Spleen (tissue), 11 donors: Measurements from ENCODE around the gene ATG9A. TPM values are rescaled to one million over a fixed set of nuclear protein-coding genes. Genes with fewer than 3 reads are reported as not detected.

Source experiments
- DNase-seq: peaks from one replicate; pipeline ENCODE4 v3.0.0-alpha.2; 2020
- H3K27ac ChIP-seq, 8 donors: fragments of 200-600 bp; sonication (generic) in 7 of 8; 1 replicate in 4 of 8; 2 replicates in 4 of 8; pipeline versions ENCODE4 v1.5.0 to v1.8.0; 2016 to 2021; ENCODE audit warnings: inconsistent platforms in 4 of 8, mild to moderate bottlenecking in 4 of 8, moderate library complexity in 1 of 8
- H3K27me3 ChIP-seq, 7 donors: fragments of 200-600 bp; sonication (generic) in 6 of 7; replicated peaks in 1 of 7; 1 replicate in 4 of 7; 2 replicates in 3 of 7; pipeline versions ENCODE4 v1.5.0 to v1.8.0; 2016 to 2021; ENCODE audit warnings: inconsistent platforms in 3 of 7, mild to moderate bottlenecking in 1 of 7
- H3K36me3 ChIP-seq, 6 donors: fragments of 200-600 bp; sonication (generic) in 5 of 6; 1 replicate in 4 of 6; 2 replicates in 2 of 6; pipeline versions ENCODE4 v1.5.0 to v1.8.0; 2016 to 2021; ENCODE audit warnings: inconsistent platforms in 2 of 6
- H3K4me1 ChIP-seq, 6 donors: fragments of 200-600 bp; sonication (generic) in 5 of 6; 1 replicate in 3 of 6; 2 replicates in 3 of 6; pipeline versions ENCODE4 v1.5.0 to v1.8.0; 2016 to 2021; ENCODE audit warnings: inconsistent platforms in 3 of 6
- H3K4me3 ChIP-seq, 8 donors: fragments of 200-600 bp; sonication (generic) in 7 of 8; 1 replicate in 4 of 8; 2 replicates in 4 of 8; pipeline versions ENCODE4 v1.5.0 to v1.8.0; 2016 to 2021; ENCODE audit warnings: inconsistent platforms in 4 of 8, mild to moderate bottlenecking in 4 of 8, moderate library complexity in 2 of 8
- H3K9me3 ChIP-seq, 8 donors: fragments of 200-600 bp; sonication (generic) in 7 of 8; 1 replicate in 4 of 8; 2 replicates in 4 of 8; pipeline versions ENCODE4 v1.5.0 to v1.8.0; 2016 to 2021; ENCODE audit warnings: inconsistent platforms in 4 of 8
- POLR2A ChIP-seq, 3 donors: fragments of 450-650 bp; IDR thresholded peaks; one replicate each; pipeline ENCODE4 v1.5.1; 2017; ENCODE audit warnings: antibody characterized with exemption in 3 of 3, mild to moderate bottlenecking in 1 of 3
- POLR2AphosphoS5 ChIP-seq, 3 donors: sonication (generic); formaldehyde crosslinking; IDR thresholded peaks; one replicate each; pipeline ENCODE4 v1.5.1; 2017; ENCODE audit warnings: antibody characterized with exemption in 3 of 3
- WGBS, 5 donors: extraction: QIAGEN DNeasy Blood & Tissue Kit in 3 of 5; methylation state at CpG; one replicate each; pipeline versions ENCODE4 v1.1.5 to v1.1.7; 2013 to 2018; 5-methylcytosine and 5-hydroxymethylcytosine counted together
- intact Hi-C: fragments of 100-400 bp; cut with DNase I; formaldehyde crosslinking; loops from one replicate; pipeline ENCODE4 v1.15.0; 2023; ENCODE audit warnings: low total_unique reads
- polyA plus RNA-seq, 3 donors: library from polyadenylated mRNA; stranded (reverse); fragments of 200-250 nt; gene quantifications; one replicate each; pipeline ENCODE4 v1.2.1, GENCODE V29; 2013
- total RNA-seq, 7 donors: library from RNA; depleted of rRNA in 3 of 7; stranded (reverse); fragments of >200 nt in 3 of 7; fragmentation: NEBNext Ultra II Directional in 4 of 7; extraction: Animal tissue kit (Norgen Biotek cat#: 25700) in 4 of 7; gene quantifications; one replicate each; pipeline versions ENCODE4 v1.1.0 to v1.2.1, GENCODE V29; 2016 to 2021
- TF ChIP-seq, protein P1 (sequence below), 11 experiments: fragments of 200-600 bp in 7 of 11; fragments of 450-650 bp in 4 of 11; sonication (generic) in 4 of 11; IDR thresholded peaks in 8 of 11; conservative IDR thresholded peaks in 3 of 11; 1 replicate in 7 of 11; 2 replicates in 4 of 11; pipeline versions ENCODE4 v1.4.0 to v1.8.0; 2016 to 2021; ENCODE audit warnings: antibody characterized with exemption in 11 of 11, inconsistent platforms in 4 of 11, mild to moderate bottlenecking in 1 of 11
- donor health status: healthy with polysubstance abuse.
- donor health status: DM: no; HTN: no; CAD: no; lungs with moderate emphysema.
- donor health status: DM: no; HTN: no; CAD: no.
- donor health status: Bipolar disorder and iron deficiency.
- donor health status: healthy.
- donor health status: DM: no; HTN: no; CAD: no.
- donor health status: DM: yes; HTN: yes; CAD: no.

ATG9A gene
- total and polyA plus RNA-seq, 10 donors, result 9.4 to 68.2 (median 44.8) TPM

DNA sequence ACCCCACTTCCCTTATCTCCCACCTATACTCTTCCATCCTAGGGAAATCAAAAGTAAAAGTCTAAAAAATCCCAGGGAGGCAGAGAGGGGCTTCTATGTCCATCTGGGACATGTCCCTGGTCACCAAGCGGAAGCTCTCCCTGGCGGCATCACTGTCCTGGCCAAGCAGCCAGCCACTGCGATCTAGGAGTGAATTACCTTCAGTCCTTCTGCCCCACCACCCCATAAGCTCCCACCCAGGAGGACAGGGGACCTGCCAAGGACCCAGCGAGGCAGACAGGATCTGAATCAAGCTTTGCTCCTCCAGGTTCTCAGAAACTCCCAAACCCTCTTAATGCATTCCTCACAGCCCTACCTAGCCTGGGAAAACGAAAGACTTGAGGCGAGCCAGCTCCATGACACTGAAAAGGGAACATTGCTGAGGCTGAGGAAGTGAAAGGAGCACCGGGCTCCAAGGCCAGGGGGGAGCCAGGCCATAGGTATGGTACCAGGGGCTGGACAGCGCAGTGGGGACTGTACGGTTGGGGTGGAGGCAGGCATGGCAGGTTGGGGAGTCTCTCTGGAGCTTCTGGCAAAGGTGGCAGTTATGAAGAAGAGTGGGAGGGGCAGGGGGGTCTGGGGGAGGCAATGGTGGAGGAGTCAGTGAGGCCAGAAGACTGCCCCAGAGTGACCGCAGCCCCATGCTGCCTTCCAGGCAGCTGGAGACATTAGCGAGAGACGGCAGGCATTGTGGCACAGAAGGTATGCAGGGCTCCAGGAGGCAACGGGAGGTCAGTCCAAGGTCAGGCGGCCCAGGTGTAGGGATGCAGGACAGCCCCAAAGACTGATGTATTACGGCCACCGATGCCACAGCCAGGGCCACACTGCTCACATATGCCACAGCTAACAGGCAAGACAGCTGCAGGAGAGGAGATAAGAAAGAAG is 56.9 kb downstream of the ATG9A start:
- H3K36me3 ChIP-seq, result peaks cover 0 to 50% (median 35%) of the 10 kb centered on the region in 6 donors
- no peaks in the 10 kb centered on the region for H3K27me3 ChIP-seq
- 84 to 93% (median 87%) methylated on average over 15 to 16 of the region's 16 CpGs for WGBS, 5 donors
- peak overlapping the region in 3 of 8 donors; percentile 58 to 74 (median 70) for H3K27ac ChIP-seq
- no peaks in the 10 kb centered on the region for H3K9me3 ChIP-seq
- H3K4me1 ChIP-seq, result peaks cover 19 to 77% (median 34%) of the 10 kb centered on the region in 6 donors
- no peak for DNase-seq
- H3K4me3 ChIP-seq, result no peak overlapping the region
- intact Hi-C loops, result loop anchor here (5.0 kb wide), 1 partner anchor 35 kb away; the partner anchor contains the start of gene ZFAND2B
- TF ChIP-seq POLR2AphosphoS5 (IDR thresholded peaks at IDR 0.05) (peak in 1 of 3 donors; percentile 20), POLR2A (IDR thresholded peaks at IDR 0.05) (no peak)
- TF ChIP-seq, protein P1, sequence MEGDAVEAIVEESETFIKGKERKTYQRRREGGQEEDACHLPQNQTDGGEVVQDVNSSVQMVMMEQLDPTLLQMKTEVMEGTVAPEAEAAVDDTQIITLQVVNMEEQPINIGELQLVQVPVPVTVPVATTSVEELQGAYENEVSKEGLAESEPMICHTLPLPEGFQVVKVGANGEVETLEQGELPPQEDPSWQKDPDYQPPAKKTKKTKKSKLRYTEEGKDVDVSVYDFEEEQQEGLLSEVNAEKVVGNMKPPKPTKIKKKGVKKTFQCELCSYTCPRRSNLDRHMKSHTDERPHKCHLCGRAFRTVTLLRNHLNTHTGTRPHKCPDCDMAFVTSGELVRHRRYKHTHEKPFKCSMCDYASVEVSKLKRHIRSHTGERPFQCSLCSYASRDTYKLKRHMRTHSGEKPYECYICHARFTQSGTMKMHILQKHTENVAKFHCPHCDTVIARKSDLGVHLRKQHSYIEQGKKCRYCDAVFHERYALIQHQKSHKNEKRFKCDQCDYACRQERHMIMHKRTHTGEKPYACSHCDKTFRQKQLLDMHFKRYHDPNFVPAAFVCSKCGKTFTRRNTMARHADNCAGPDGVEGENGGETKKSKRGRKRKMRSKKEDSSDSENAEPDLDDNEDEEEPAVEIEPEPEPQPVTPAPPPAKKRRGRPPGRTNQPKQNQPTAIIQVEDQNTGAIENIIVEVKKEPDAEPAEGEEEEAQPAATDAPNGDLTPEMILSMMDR (IDR thresholded peaks at IDR 0.05 in 8 of 11, conservative IDR thresholded peaks at IDR 0.05 in 3 of 11), result no peak

DNA sequence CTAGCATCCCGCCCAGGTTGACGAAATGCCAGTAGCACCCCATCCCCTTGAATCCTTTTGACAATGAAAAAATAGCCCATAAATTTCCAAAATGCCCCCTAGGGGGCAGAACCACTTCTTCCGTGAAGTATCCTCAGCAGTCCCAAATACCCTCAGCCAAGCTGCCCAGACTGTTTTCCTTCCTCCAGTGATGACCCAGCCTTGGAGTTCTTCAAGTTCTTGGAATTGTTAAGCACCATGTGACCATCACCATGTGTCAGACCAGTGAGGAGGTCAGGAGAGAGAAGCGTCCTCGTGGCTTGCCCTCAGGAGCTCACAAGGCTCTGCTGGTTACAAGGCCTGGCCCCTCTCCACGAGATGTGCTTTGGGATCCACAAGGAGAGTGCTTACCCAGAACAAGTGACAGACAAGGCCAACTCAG is 58.2 kb downstream of the ATG9A start:
- DNase-seq, result no peak
- WGBS, 5 donors, result 31 to 60% (median 54%) methylated on average over 4 to 6 of the region's 6 CpGs
- Histone ChIP-seq H3K4me1 (peaks cover 19 to 69% (median 34%) of the 10 kb centered on the region in 6 donors), H3K27ac (peak overlapping the region; percentile 11 to 74 (median 54)), H3K9me3 (no peaks in the 10 kb centered on the region), H3K36me3 (peaks cover 0 to 55% (median 35%) of the 10 kb centered on the region in 6 donors), H3K4me3 (no peak overlapping the region), H3K27me3 (no peaks in the 10 kb centered on the region)
- intact Hi-C loops, result loop anchor here (5.0 kb wide), 1 partner anchor 36 kb away; the partner anchor contains the start of gene ZFAND2B
- TF ChIP-seq POLR2AphosphoS5 (IDR thresholded peaks at IDR 0.05), result peak in 2 of 3 donors; percentile 44 to 46
- no peak for TF ChIP-seq POLR2A (IDR thresholded peaks at IDR 0.05)
- TF ChIP-seq, protein P1 (IDR thresholded peaks at IDR 0.05 in 8 of 11, conservative IDR thresholded peaks at IDR 0.05 in 3 of 11), result peak in 10 of 11 experiments; percentile 28 to 83 (median 64)

DNA sequence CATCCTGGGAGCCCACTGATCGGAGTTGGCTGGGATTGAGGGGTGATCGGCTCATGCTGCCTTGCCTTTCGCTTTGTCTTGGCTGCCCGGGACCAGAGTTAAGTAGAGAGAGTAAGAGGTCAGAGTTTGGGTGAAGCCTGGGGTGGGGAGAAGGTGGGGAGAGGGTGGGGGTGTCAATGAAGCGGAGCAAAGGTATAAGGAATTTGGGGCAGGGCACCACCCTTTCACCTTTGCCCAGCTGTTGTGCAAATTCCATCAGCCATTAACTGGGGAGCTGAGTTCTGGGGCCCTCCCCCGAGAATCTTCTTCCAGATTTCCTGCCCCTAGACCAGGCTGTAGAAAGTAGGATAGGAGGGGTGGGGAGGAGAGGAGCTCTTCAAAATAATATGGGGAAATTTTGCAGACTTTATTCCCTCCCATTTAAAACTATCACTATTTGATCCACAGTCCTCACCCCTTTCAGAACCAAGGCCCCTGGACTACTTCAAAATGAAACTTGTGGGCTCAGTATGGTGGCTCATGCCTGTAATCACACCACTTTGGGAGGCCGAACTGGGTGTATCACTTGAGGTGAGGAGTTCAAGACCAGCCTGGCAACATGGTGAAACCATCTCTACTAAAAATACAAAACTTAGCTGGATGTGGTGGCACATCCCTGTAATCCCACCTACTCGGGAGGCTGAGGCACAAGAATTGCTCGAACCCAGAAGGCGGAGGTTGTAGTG is 59.3 kb downstream of the ATG9A start, which contains the start of gene SLC23A3:
Gene SLC23A3 (minus strand): TSS at position 100 of the 725 bp plus-strand sequence. CDS start 45 bp downstream, at position 55.
- no peak within 1 kb of the TSS for H3K4me3 ChIP-seq
- no peaks in the 10 kb centered on the region for H3K9me3 ChIP-seq
- TF ChIP-seq POLR2A (IDR thresholded peaks at IDR 0.05), result no peak
- TF ChIP-seq POLR2AphosphoS5 (IDR thresholded peaks at IDR 0.05), result no peak
- TF ChIP-seq, protein P1 (IDR thresholded peaks at IDR 0.05 in 8 of 11, conservative IDR thresholded peaks at IDR 0.05 in 3 of 11), result no peak
- intact Hi-C loops, result loop anchor here (5.0 kb wide), 1 partner anchor 37 kb away; the partner anchor contains the start of gene ZFAND2B
- peaks cover 0 to 55% (median 34%) of the 10 kb centered on the region in 6 donors for H3K36me3 ChIP-seq
- H3K4me1 ChIP-seq, result peaks cover 10 to 57% (median 23%) of the 10 kb centered on the region in 6 donors
- H3K27me3 ChIP-seq, result no peaks in the 10 kb centered on the region
- peak within 1 kb of the TSS in 3 of 8 donors; percentile 58 to 74 (median 70) for H3K27ac ChIP-seq
- DNase-seq, result no peak
- 83 to 95% (median 92%) methylated on average over 10 of the region's 10 CpGs for WGBS, 5 donors

Other genes with a start within 250 kb of the ATG9A start
- gene FEV, start 244.5 kb downstream of the ATG9A start, total RNA-seq, result not detected
- gene FEV, start 244.5 kb downstream of the ATG9A start, polyA plus RNA-seq, result not detected
- gene CRYBA2, start 236.2 kb downstream of the ATG9A start, total RNA-seq, result not detected
- not detected for gene CRYBA2, start 236.2 kb downstream of the ATG9A start, polyA plus RNA-seq
- under 1 TPM in 1 of 7 donors, not detected in 6; 0.28 TPM for gene CFAP65, start 188.1 kb downstream of the ATG9A start, total RNA-seq
- not detected for gene CFAP65, start 188.1 kb downstream of the ATG9A start, polyA plus RNA-seq
- gene IHH, start 168.7 kb downstream of the ATG9A start, total RNA-seq, result not detected
- gene IHH, start 168.7 kb downstream of the ATG9A start, polyA plus RNA-seq, result under 1 TPM in 2 of 3 donors, not detected in 1; 0.06 to 0.13 TPM
- gene NHEJ1, start 68.8 kb downstream of the ATG9A start, total RNA-seq, result 10 to 100 TPM; 13.3 to 25.9 (median 16.6) TPM
- 1 to 10 TPM; 5.5 to 7.9 (median 7.8) TPM for gene NHEJ1, start 68.8 kb downstream of the ATG9A start, polyA plus RNA-seq
- 1 to 10 TPM; 1.5 to 5.0 (median 3.5) TPM for gene SLC23A3, start 59.6 kb downstream of the ATG9A start, total RNA-seq
- 1 to 10 TPM; 1.2 to 2.2 (median 1.3) TPM for gene SLC23A3, start 59.6 kb downstream of the ATG9A start, polyA plus RNA-seq
- 10 to 100 TPM; 51.3 to 80.8 (median 66.4) TPM for gene CNPPD1, start 52.7 kb downstream of the ATG9A start, total RNA-seq
- 10 to 100 TPM; 53.5 to 65.2 (median 65.2) TPM for gene CNPPD1, start 52.7 kb downstream of the ATG9A start, polyA plus RNA-seq
- gene RETREG2, start 51.4 kb downstream of the ATG9A start, total RNA-seq, result 100 to 1,000 TPM in 2 of 7 donors, 10 to 100 TPM in 5; 51.5 to 101 (median 76.3) TPM
- 10 to 100 TPM; 30.0 to 47.2 (median 32.8) TPM for gene RETREG2, start 51.4 kb downstream of the ATG9A start, polyA plus RNA-seq
- 10 to 100 TPM; 46.3 to 77.7 (median 49.8) TPM for gene ZFAND2B, start 22.9 kb downstream of the ATG9A start, total RNA-seq
- gene ZFAND2B, start 22.9 kb downstream of the ATG9A start, polyA plus RNA-seq, result 10 to 100 TPM; 39.4 to 63.6 (median 55.0) TPM
- gene ABCB6, start 10.7 kb downstream of the ATG9A start, total RNA-seq, result 10 to 100 TPM in 5 of 7 donors, 1 to 10 TPM in 2; 8.4 to 19.5 (median 11.4) TPM
- gene ABCB6, start 10.7 kb downstream of the ATG9A start, polyA plus RNA-seq, result 10 to 100 TPM; 15.9 to 28.7 (median 28.0) TPM
- gene ANKZF1, start 170 bp upstream of the ATG9A start, total RNA-seq, result 100 to 1,000 TPM in 1 of 7 donors, 10 to 100 TPM in 6; 68.3 to 141 (median 74.0) TPM
- 10 to 100 TPM; 30.5 to 70.2 (median 54.7) TPM for gene ANKZF1, start 170 bp upstream of the ATG9A start, polyA plus RNA-seq
- 1 to 10 TPM; 2.3 to 9.6 (median 8.9) TPM for gene GLB1L, start 15.8 kb upstream of the ATG9A start, total RNA-seq
- gene GLB1L, start 15.8 kb upstream of the ATG9A start, polyA plus RNA-seq, result 1 to 10 TPM; 3.0 to 4.1 (median 3.6) TPM
- gene STK16, start 15.8 kb upstream of the ATG9A start, total RNA-seq, result 10 to 100 TPM; 17.0 to 30.5 (median 22.8) TPM
- 10 to 100 TPM; 33.6 to 47.6 (median 44.2) TPM for gene STK16, start 15.8 kb upstream of the ATG9A start, polyA plus RNA-seq
- gene TUBA4B, start 23.6 kb upstream of the ATG9A start, total RNA-seq, result not detected
- gene TUBA4B, start 23.6 kb upstream of the ATG9A start, polyA plus RNA-seq, result not detected
- 100 to 1,000 TPM in 1 of 7 donors, 10 to 100 TPM in 6; 60.2 to 120 (median 73.4) TPM for gene TUBA4A, start 24.3 kb upstream of the ATG9A start, total RNA-seq
- 10 to 100 TPM; 70.6 to 89.2 (median 73.4) TPM for gene TUBA4A, start 24.3 kb upstream of the ATG9A start, polyA plus RNA-seq
- gene DNAJB2, start 49.7 kb upstream of the ATG9A start, total RNA-seq, result 10 to 100 TPM; 35.0 to 64.4 (median 54.0) TPM
- 10 to 100 TPM; 31.4 to 67.2 (median 43.2) TPM for gene DNAJB2, start 49.7 kb upstream of the ATG9A start, polyA plus RNA-seq
- not detected for gene PTPRN, start 79.8 kb upstream of the ATG9A start, total RNA-seq
- gene PTPRN, start 79.8 kb upstream of the ATG9A start, polyA plus RNA-seq, result under 1 TPM in 2 of 3 donors, not detected in 1; 0.06 to 0.12 TPM
- under 1 TPM in 1 of 7 donors, not detected in 6; 0.83 TPM for gene RESP18, start 103.1 kb upstream of the ATG9A start, total RNA-seq
- not detected for gene RESP18, start 103.1 kb upstream of the ATG9A start, polyA plus RNA-seq
- 10 to 100 TPM; 46.7 to 65.8 (median 59.2) TPM for gene DNPEP, start 158.3 kb upstream of the ATG9A start, total RNA-seq
- 10 to 100 TPM; 74.4 to 92.8 (median 91.7) TPM for gene DNPEP, start 158.3 kb upstream of the ATG9A start, polyA plus RNA-seq
- gene DES, start 188.7 kb upstream of the ATG9A start, total RNA-seq, result 10 to 100 TPM in 3 of 7 donors, 1 to 10 TPM in 4; 4.3 to 18.1 (median 8.3) TPM
- 10 to 100 TPM; 10.8 to 24.7 (median 14.1) TPM for gene DES, start 188.7 kb upstream of the ATG9A start, polyA plus RNA-seq
- 1 to 10 TPM in 6 of 7 donors, under 1 TPM in 1; 0.74 to 4.5 (median 2.3) TPM for gene SPEG, start 205.2 kb upstream of the ATG9A start, total RNA-seq
- 1 to 10 TPM; 4.4 to 8.2 (median 4.9) TPM for gene SPEG, start 205.2 kb upstream of the ATG9A start, polyA plus RNA-seq